Stimulated activated CD4-positive, alpha-beta T cell treated with anti-CD3 and anti-CD28 coated beads, TNF-alpha, amount 100 ng/mL, for 1 hour (primary cell): ENCODE data around the gene KLHL25.

ENCODE experiments used
- DNase-seq, 3 donors: peaks; one replicate each; pipeline ENCODE4 v3.0.0-alpha.2; 2020; ENCODE audit warnings: low read depth in 3 of 3, low spot score in 1 of 3

The KLHL25 gene

DNA sequence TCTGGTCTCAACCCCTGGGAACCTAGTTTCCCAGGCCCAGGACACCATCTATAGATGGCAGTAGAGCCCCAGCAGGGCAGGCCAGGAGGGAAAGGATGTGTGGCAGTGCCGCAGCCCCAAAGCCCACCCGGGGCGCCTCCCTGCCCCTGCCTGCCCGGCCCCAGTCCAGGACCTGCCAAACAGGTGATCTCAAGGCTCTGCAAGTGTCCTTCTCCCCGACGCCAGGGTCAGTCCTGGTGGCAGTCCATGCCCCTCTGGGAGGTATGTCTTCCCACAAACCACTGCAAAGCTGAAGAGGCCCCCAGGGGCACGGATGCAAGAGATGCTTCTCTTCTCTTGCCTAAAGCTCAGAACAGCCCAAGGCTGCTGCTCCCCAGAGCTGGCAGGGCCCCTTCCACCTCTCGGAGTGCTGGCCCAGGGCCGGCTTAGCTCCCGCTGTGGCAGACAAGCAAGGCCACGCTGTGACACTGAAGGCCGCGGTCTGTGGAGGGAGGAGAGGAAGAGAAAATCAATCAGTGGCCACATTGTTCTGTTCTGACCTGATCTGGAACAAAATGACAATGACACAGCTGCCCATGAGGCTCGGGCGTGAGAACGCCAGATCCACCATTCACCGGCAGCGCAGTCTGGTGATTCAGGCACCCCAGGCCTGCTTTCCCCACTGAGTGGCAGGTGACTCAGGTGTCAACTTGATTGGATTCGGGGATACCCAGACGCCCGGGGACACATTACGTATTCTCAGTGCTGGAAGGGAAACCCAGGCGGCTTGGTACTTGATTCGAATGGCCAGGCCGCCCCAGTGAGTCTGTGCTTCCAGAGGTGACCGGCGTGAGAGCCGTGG, 34.0 kb downstream of the KLHL25 start:
- no peak for DNase-seq

DNA sequence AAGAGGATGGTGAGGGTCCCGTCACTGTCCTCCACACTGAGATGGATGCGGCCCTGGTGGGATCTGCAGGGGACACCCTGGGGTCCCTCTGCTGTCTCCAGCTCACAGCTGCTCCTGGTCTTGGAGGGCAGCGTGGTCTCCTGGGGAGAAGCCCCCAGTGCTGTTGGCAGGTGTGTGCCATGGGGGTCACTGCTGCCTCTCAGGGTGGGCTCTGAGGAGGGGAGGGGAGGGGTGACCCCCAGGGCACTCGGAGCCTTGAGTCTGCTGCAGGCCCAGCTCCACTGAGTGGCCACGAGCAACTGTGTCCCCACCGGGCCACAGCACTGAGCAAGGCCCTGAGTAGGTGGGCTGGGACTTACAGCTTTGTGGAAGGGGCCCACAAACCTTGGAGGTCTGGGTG, 34.7 kb downstream of the KLHL25 start:
- DNase-seq: no peak

DNA sequence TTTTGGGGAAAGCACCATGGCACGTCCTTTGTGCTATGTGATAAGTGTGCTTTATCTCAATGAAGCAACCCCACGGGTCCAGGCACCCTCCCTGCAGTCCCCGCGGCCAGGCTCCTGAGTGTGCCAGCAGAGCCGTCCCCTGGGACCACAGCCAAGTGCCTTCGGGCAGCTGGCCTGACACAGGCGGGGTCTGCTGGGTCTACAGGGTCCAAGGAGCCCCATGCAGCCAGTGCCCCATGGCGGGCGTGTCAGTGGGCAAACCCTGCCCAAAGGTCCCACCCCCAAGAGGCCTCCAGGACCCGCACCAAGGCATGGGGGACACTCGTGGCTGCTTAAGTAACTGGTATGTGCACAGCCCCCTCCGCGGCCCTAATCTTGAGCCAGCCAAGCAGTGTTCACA, 35.3 kb downstream of the KLHL25 start:
- DNase-seq: no peak

DNA sequence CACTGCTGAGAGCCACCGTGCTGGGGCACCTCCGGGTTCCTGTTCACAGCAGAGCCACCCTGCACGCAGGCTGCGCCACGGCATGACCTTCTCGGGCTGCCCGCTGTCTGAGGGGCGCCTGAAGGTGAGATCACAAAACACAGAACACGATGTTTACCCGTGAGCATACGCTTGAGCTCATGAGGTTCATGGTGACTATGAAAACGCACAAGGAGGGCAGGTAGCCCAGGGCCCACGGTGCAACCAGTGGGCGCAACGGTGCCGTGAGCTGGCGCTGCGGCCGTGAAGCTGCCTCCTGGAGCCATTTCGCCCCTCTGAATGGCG, 36.1 kb downstream of the KLHL25 start:
- no peak for DNase-seq

DNA sequence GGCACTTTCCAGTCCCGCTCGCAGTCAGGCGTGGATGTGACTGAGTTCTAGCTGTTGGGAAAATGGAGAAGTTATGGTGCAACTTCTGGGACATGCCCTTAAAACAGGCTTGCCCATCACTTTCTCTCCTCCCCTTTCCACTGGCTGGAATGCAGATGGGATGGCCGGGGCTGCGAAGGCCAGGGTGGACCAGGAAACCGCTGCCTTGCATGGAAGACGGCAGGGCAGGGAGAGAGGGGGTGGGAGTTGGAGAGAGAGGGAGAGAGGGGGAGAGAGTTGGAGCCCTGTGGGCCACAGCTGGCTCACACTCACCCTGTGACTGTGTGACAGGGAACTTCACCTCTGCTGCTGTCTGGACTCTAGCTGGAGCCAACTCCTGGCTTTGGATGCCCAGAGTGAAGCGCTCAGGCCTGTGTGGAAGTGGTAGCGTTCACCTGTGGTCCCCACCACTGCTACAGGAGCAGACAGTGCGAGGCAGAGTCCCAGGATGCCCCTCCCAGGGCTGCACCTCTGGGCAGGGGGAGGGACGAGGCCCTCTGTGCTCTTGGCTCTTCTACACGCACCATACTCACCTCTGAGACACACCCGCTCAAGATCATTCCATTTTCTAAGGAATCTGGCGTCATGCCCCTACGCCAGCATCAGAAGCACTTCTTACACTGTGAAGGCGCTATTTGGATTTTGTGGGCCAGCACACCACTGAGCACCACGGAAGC, 36.6 kb downstream of the KLHL25 start:
- no peak for DNase-seq

DNA sequence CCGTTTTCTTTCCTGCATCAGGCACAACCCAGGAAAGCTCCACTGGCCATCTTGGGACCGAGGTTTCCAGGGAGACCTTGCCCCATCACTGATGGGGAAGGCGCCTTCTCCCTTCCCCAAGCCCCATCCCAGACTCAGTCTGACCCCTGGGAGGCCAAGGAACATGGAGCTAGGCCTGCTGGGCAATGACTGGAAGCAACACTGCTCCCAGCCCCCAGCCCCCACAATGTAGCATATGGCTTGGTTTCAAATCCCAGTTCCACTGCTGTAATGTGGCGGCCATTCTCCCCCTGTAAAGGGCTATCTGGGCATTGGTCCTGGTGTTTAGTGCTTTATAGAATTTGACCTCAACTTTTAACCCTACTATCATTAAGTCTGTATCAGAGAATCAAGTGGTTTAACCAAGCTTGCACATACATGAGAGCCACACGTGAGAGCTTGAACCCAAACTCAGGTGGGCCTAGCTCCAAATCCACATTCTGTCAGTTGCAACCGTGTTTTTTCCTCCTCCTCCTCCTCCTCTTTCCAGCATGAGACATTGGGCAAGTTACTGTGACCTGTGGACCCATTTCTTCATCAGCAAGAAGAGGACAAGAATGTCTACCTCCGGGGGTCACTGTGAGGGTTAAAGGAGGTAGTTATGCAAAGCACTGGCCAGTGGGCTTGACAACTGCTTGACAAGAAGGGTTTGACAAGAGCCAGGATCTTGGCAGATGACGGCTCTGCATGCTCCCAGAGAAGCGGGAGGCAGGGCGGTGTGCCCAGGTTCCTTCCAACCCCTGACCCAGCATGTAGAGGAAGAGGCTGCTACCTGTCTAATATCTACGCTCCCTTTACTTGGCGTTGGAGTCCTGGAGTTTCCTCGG, 37.4 kb downstream of the KLHL25 start:
- no peak for DNase-seq

DNA sequence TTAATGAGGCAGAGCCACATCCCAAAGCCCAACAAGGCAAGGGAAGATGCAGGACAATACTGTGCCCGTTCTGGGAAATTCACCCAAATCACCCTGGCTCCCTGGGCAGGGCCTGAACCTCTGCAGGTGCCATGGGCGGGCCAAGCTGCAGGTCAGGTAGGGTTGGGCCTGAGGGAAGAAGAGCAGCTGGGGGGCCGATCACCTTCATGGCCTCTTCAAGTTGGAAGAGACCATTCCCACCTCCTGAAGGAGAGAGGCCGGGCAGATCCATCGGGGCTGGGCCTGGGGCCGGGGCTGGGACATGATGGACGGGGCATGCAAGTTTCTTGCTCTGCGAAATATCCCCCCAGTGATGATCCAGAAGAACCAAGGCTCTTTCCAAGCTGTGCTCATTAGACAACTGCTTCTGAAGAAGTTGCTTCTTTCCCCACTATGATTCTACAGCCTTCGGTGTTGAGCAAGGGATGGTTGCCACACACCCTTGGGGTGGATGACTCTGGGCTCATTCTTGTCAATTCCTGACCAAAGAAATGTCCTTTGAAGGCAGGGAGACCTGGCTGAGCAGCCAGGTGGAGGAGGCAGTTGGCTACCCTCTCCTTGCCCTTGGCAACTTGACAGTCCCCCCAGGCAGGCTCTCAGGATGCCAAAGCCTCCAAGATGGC, 38.2 kb downstream of the KLHL25 start:
- no peak for DNase-seq

DNA sequence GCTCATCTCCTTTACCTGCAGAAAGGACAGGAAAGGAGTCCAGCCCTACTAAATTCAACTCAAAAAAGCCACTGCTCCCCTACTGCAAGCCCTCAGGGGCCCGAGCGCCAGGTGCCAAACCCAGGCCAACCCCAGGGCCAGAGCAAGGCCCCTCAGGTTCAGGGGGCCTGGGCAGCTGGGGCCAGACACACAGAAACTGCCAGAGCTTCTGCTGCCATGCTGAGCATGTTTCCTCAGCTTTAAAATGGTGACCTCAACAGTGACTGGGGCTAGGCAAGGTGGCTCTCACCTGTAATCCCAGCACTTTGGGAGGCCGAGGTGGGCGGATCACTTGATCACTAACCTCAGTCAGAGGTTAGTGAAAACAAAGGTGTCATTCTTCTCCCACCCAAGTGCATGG, 38.8 kb downstream of the KLHL25 start:
- no peak for DNase-seq

DNA sequence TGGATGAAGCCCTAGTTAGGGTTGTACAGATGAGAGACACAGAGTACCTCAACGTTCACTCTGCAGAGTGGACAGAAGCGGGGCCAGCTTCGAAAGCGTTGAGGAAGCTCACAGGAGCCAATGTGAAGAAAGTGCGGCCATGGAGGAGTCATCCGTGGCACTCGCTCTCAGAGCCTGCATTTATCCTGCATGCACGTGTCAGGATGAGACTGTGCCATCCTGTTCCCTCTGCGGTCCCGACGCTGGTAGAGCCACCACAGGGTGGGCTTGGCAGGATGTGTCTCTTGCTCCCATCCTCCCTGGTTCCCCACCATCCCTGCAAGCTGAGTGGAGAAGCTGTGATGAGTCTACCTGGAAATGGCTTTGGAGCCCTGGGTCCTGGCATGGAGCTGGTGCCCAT, 39.3 kb downstream of the KLHL25 start:
- DNase-seq: no peak

DNA sequence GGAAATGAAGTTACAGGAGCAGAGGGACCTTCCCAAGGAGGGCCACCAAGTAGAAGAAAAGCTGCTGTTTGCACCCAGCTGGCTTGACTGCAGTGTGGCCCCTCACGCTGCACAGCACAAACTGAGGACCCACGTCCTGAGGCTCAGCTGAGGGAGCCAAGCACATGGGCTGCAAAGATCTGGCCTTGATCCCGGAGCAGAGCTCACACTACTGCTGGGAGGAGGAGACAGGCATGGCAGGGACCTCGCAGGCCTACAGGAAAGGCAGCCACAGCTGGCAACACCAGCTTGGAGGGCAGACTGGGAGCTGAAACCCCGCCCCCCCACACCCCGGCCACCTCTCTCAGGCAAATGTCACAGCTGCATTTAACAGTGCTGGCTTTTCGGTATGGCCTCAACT, 39.7 kb downstream of the KLHL25 start:
- no peak for DNase-seq

DNA sequence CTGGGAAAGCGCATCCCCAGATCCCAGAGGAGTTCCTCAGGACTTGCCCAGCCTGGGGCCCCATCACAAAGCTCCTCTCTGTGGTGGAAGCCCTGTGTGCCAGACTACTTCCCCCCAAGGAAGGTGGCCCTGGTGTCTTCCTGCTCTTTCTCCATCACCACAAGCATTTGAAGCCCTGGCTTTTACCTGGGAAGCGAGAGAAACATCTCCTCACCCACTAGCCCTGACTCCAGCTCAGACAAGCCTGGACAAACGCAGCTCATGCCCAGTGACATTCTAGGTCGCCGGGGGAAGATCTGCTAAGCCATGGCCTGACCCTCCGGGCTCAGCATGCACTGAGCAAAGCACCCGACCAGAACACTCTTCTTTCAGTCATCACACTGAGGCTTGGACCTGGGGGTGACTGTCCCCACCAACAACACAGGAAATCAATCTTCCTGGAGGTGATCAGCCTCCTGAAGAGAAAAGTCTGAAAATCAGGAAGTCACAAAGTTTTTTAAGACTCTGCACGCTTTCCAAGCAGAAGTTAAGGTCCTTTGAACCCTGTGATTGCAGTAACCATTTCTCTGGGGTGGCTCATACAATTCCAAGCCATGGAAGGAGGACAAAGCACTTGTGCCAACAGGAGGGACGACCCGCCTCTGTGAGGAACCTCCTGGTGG, 40.8 kb downstream of the KLHL25 start:
- no peak for DNase-seq

DNA sequence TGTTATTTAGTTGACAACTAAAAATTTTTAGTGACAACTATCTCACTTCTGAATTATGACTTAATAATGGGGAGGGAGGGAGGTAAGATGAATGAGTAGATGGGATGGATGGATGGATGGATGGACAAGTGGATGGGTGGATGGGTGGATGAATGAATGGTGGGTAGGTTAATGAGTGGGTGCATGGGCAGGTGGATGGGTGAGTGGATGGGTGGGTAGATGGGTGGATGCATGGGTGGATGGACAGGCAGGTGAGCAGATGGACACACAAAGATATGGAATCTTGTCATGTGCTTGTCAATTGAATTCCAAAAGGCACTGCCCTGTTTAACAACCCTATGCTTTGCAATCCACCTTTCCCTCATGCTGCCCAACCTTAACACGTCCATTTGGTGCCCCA, 41.5 kb downstream of the KLHL25 start:
- no peak for DNase-seq

DNA sequence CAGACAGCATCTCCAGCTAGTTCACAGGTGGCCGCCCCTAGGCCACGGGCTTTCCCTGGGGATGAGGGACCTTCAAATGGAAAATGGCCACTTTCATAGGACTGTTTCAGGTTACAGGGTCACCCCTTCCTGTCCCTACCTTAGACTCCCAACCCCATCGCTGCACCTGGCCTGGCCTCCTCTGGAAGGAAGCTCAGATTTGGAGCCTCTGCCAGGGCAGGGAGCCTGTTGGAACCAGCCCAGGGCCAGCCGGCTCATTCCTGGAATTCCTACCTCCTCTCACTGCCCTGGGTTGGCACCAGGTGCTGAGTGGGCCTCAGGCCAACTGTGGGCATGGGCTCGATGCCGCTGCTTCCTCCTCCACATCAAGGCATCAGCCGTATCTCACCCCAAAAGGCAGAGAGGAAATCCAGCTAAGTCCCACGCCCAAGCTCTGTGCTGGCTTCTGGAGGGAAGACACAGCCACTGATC, 42.2 kb downstream of the KLHL25 start:
- no peak for DNase-seq

DNA sequence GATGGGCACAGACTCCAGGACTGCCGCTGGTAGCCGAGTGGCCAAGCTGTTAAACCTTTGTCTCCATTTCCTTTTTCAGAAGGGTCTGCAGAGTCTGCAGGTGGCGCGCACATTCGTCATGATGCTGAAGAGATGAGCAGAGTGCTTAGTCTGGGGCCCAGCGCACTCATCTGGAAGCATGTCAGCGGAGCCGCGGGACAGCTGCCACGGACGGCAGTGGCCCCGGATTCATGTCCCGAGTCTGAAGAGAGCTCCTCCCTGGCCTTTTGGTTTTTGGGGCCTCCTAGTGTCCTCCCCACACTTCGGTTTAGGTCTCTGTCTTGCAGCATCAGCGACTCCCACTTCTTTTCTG, 42.6 kb downstream of the KLHL25 start:
- no peak for DNase-seq

DNA sequence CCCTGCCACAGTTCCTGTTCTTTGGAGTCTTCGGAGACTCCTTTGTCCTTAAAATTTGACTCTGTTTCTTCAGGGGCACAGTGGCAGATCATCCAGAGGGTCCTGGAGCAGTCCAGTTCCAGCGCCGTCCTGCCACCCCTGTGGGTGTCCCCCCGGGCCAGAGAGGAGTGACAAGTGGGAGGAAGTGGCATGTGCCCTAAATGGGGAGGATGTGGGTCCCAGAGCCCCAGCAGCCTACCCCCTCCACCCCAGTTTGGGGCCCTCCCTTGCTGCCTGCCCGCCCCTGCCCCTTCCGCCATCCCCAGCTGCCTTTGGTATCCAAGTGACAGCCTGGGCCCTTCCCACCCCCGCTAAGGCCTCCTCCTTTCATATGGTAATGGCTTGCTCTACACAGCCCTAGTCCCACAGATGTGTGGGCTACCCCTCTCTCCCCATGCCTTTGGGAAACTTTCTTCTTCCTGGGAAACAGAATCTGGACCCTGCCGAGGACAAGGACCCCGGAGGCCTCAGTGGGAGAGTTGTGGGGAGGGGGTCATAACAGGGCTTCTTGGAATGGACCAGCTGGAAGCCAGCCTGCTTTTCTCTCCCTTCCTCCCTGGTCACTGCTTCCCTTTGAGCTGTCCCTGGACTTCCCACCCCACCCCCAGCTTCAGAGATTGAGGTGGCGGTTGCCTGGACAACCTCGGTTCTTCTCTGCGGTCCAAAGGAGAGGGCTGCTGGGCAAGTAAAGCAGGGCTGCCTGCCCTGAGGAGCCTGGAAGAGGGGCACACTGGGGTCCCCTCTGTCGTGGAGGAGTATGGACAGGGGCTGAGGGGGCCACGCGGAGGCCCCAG, 43.2 kb downstream of the KLHL25 start:
- DNase-seq: no peak

DNA sequence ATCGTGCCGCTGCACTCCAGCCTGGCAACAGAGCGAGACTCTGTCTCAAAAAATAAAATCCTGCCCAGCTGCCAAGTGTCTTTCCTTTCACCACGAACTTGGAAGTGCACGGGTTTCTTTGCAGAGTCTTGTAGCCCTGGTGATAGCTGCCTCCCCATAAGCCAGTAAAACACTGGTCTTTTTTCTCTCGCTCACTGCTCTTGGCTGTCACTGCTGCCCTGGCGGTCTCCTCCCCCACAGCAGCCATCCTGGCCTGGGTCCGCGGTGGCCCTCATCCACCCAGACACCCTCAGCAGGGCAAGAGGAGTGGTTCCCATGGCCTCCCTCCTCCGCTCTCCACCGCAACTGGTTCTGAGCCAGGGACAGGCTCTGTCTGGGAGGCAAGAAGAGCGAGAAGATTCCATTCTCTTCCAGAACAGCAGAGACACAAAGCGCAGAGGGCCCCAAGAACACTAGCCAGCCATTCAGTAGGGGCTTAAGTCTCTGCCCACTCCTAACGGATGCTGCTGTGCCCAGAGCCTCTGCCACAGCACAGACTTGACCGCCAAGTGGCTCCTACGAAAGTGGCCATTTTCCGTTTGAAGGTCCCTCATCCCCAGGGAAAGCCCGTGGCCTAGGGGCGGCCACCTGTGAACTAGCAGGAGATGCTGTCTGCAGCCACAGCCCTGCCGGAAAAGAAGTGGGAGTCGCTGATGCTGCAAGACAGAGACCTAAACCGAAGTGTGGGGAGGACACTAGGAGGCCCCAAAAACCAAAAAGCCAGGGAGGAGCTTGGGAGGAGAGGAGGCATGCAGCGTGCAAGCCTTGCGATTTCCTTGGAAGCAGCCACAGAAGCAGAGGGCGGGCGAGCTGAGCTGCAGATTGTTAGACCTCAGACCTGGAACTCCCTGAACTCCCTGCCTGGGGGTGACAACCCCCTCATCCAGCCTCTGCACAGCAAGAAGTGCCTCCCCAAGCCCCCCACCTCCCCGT, 44.1 kb downstream of the KLHL25 start:
- no peak for DNase-seq

DNA sequence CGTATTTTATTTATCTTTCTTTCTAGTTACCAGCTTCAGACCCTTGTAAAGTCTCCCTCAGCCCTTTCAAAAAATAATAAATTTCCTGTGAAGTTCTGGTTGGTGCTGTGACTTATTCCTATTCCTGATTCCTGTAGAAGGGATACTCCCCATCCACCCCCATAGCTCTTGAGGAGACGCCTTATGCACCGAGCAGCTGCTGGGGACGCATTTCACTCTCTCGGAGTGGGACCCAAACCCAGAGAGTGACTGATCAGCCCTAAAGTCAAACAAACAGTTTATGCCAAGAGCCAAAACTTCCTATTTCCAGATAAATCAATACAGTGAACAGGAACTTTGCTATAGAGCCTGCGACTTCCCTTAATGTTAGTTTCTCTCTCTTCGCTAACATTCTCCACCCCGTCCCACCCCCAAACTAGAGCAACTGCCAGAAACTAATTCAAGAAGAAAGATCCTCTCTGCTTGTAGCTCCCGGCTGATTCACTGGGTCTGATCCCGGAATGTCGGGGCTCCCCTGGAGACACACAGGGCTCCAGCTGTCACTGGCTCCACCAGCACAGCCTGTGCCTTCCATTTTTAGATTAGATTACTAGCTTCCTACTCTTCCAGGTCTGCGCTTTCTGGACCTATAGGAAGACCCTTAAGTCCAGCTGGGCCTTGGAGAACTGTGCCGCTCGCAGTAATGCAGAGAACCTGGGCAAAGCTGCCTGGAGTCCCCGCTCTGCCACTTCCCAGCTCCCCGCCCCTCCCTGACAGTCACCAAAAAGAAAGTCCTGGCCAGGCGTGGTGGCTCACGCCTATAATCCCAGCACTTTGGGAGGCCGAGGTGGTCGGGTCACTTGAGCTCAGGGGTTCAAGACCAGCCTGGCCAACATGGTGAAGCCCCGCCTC, 45.2 kb downstream of the KLHL25 start:
- DNase-seq: no peak

DNA sequence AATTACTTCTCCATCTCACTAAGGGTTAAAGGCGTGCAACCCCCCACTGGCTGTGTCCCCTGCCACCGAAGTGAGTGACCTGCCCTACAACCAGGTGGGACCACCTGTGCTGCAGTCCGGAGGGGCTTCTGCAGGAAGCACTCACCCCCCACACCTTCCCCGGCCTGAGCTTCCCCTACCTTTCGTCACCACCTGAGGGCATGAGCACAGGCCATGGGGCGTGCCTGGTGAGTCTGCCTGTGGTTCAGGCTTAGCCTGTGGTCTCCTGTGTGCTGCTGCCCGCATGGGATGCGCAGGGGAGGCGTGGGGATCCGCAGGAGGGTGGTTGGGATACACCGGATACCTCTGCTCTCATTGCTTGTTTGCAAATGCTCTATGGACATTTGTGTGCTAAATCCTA, 46.0 kb downstream of the KLHL25 start:
- DNase-seq: no peak
